ENCODE measurements around the gene TFDP2.

Gene TFDP2

GRCh38 chr3:142072816-142073215 lies 76.5 kb downstream of the TFDP2 start:
- DNase-seq = no peak

GRCh38 chr3:142065932-142066331 lies 83.4 kb downstream of the TFDP2 start:
- DNase-seq = no peak

GRCh38 chr3:142065344-142065743 lies 84.0 kb downstream of the TFDP2 start:
- DNase-seq = no peak

GRCh38 chr3:142064454-142064853 lies 84.9 kb downstream of the TFDP2 start:
- DNase-seq = no peak

GRCh38 chr3:142057331-142057725 lies 92.0 kb downstream of the TFDP2 start:
- DNase-seq = no peak

GRCh38 chr3:142056656-142057330 lies 92.6 kb downstream of the TFDP2 start:
- DNase-seq = no peak

- no peak for DNase-seq
These were observed 95.5 kb downstream of the TFDP2 start for GRCh38 chr3:142053835-142054234.

- DNase-seq = no peak
These were observed 96.1 kb downstream of the TFDP2 start for GRCh38 chr3:142053244-142053643.

- no peak for DNase-seq
These were observed 98.0 kb downstream of the TFDP2 start for GRCh38 chr3:142051351-142051750.

GRCh38 chr3:142047021-142047369 lies 102.3 kb downstream of the TFDP2 start:
- DNase-seq = no peak

- no peak for DNase-seq
These were observed 102.9 kb downstream of the TFDP2 start for GRCh38 chr3:142046320-142047020.

- DNase-seq = no peak
These were observed 108.3 kb downstream of the TFDP2 start for GRCh38 chr3:142040941-142041491.

- DNase-seq = no peak
These were observed 113.9 kb downstream of the TFDP2 start for GRCh38 chr3:142035308-142035922.

GRCh38 chr3:142033292-142033691 lies 116.1 kb downstream of the TFDP2 start:
- no peak for DNase-seq

GRCh38 chr3:142031575-142031974 lies 117.8 kb downstream of the TFDP2 start:
- DNase-seq = no peak

- no peak for DNase-seq
These were observed 119.6 kb downstream of the TFDP2 start for GRCh38 chr3:142029791-142030190.

- DNase-seq = no peak
These were observed 120.2 kb downstream of the TFDP2 start for GRCh38 chr3:142029052-142029642.

GRCh38 chr3:142028243-142028777 lies 121.0 kb downstream of the TFDP2 start:
- no peak for DNase-seq

- DNase-seq = peak; percentile 6
These were observed 121.6 kb downstream of the TFDP2 start for GRCh38 chr3:142027735-142028134.

- no peak for DNase-seq
These were observed 122.0 kb downstream of the TFDP2 start for GRCh38 chr3:142027300-142027699.

- no peak for DNase-seq
These were observed 123.0 kb downstream of the TFDP2 start for GRCh38 chr3:142026333-142026732.

GRCh38 chr3:142022381-142022780 lies 127.0 kb downstream of the TFDP2 start:
- no peak for DNase-seq

GRCh38 chr3:142021127-142021526 lies 128.2 kb downstream of the TFDP2 start:
- DNase-seq = no peak
